Chondrocyte (in vitro differentiated cells): Measurements from ENCODE around the gene MCHR1. TPM values are rescaled to one million over a fixed set of nuclear protein-coding genes. Genes with fewer than 3 reads are reported as not detected.

ENCODE experiments used
- DNase-seq: peaks from one replicate; pipeline ENCODE4 v3.0.0; 2021; ENCODE audit warnings: mixed read lengths, low spot score
- H3K27ac Mint-ChIP-seq: one replicate; pipeline ENCODE4 v1.8.0; 2021; ENCODE audit warnings: mild to moderate bottlenecking, moderate library complexity, mixed read lengths; ENCODE audit not compliant: unreplicated experiment
- H3K27me3 Mint-ChIP-seq: 2 replicates; pipeline ENCODE4 v1.8.0; 2021; ENCODE audit warnings: low read depth, mixed read lengths
- H3K36me3 Mint-ChIP-seq: 2 replicates; pipeline ENCODE4 v1.8.0; 2021; ENCODE audit warnings: low read depth, mixed read lengths
- H3K4me1 Mint-ChIP-seq: 2 replicates; pipeline ENCODE4 v1.8.0; 2021; ENCODE audit warnings: low read depth, mild to moderate bottlenecking, mixed read lengths
- H3K4me3 Mint-ChIP-seq: one replicate; pipeline ENCODE4 v1.8.0; 2021; ENCODE audit warnings: mild to moderate bottlenecking, moderate library complexity, mixed read lengths; ENCODE audit not compliant: unreplicated experiment
- H3K9me3 Mint-ChIP-seq: 2 replicates; pipeline ENCODE4 v1.8.0; 2021; ENCODE audit warnings: low read depth, mixed read lengths
- CTCF ChIP-seq: fragments of 200-600 bp; sonication (generic); IDR thresholded peaks from 2 replicates; pipeline ENCODE4 v1.5.0; 2021; ENCODE audit warnings: antibody characterized with exemption, mild to moderate bottlenecking, moderate library complexity
- long read RNA-seq: library from polyadenylated mRNA; stranded (forward); transcript quantifications from one replicate; pipeline ENCODE4 v2.0.0, GENCODE V29; 2021
- total RNA-seq: library from RNA; stranded (reverse); gene quantifications from 3 replicates; pipeline ENCODE4 v1.2.1, GENCODE V29; 2021

Gene MCHR1
- total RNA-seq = 0.17 to 0.38 TPM in 2 of 3 replicates, not detected in the other
- long read RNA-seq = 0 reads

- Mint-ChIP-seq H3K4me3 (peak within 1 kb of the TSS; percentile 58), H3K9me3 (no peaks in the 10 kb centered on the region), H3K36me3 (no peaks in the 10 kb centered on the region), H3K27ac (no peak within 1 kb of the TSS), H3K27me3 (peaks cover 4% of the 10 kb centered on the region), H3K4me1 (peaks cover 31% of the 10 kb centered on the region)
- no peak for TF ChIP-seq CTCF
- DNase-seq = no peak
These were observed at the start of gene MCHR1 for GRCh38 chr22:40679249-40679963. Gene MCHR1 (plus strand): TSS chr22:40679484. CDS start chr22:40679653, 169 bp downstream.

GRCh38 chr22:40631925-40632324 is 47.4 kb upstream of the MCHR1 start:
- H3K27me3 Mint-ChIP-seq = no peaks in the 10 kb centered on the region
- TF ChIP-seq CTCF = no peak
- H3K9me3 Mint-ChIP-seq = no peaks in the 10 kb centered on the region
- H3K4me3 Mint-ChIP-seq = no peak overlapping the region
- no peaks in the 10 kb centered on the region for H3K36me3 Mint-ChIP-seq
- peaks cover 68% of the 10 kb centered on the region for H3K4me1 Mint-ChIP-seq
- peak overlapping the region; percentile 8 for H3K27ac Mint-ChIP-seq
- peak; percentile 12 for DNase-seq

- H3K4me3 Mint-ChIP-seq = no peak overlapping the region
- peak overlapping the region; percentile 61 for H3K27ac Mint-ChIP-seq
- no peaks in the 10 kb centered on the region for H3K36me3 Mint-ChIP-seq
- no peaks in the 10 kb centered on the region for H3K27me3 Mint-ChIP-seq
- no peaks in the 10 kb centered on the region for H3K9me3 Mint-ChIP-seq
- no peak for DNase-seq
- no peak for TF ChIP-seq CTCF
- peaks cover 65% of the 10 kb centered on the region for H3K4me1 Mint-ChIP-seq
These were observed 46.2 kb upstream of the MCHR1 start for GRCh38 chr22:40633036-40633435.

GRCh38 chr22:40634119-40634903 is 45.0 kb upstream of the MCHR1 start:
- Mint-ChIP-seq H3K27me3 (no peaks in the 10 kb centered on the region), H3K4me3 (peak overlapping the region; percentile 90), H3K4me1 (peaks cover 55% of the 10 kb centered on the region), H3K36me3 (no peaks in the 10 kb centered on the region), H3K27ac (peak overlapping the region; percentile 87), H3K9me3 (no peaks in the 10 kb centered on the region)
- TF ChIP-seq CTCF = no peak
- DNase-seq = no peak

GRCh38 chr22:40635043-40635939 is 44.0 kb upstream of the MCHR1 start:
- no peaks in the 10 kb centered on the region for H3K9me3 Mint-ChIP-seq
- peak overlapping the region; percentile 87 for H3K27ac Mint-ChIP-seq
- H3K36me3 Mint-ChIP-seq = no peaks in the 10 kb centered on the region
- no peaks in the 10 kb centered on the region for H3K27me3 Mint-ChIP-seq
- no peak for TF ChIP-seq CTCF
- H3K4me1 Mint-ChIP-seq = peaks cover 54% of the 10 kb centered on the region
- DNase-seq = peak; percentile 40
- peak overlapping the region; percentile 90 for H3K4me3 Mint-ChIP-seq
